ENCODE data around the gene SEC24C. TPM values are rescaled to one million over a fixed set of nuclear protein-coding genes. Genes with fewer than 3 reads are reported as not detected.

The SEC24C gene
- total and polyA plus RNA-seq, 2 of the 4 experiments (the other 2 are of a cell fraction): 74.2 to 88.9 TPM

DNA sequence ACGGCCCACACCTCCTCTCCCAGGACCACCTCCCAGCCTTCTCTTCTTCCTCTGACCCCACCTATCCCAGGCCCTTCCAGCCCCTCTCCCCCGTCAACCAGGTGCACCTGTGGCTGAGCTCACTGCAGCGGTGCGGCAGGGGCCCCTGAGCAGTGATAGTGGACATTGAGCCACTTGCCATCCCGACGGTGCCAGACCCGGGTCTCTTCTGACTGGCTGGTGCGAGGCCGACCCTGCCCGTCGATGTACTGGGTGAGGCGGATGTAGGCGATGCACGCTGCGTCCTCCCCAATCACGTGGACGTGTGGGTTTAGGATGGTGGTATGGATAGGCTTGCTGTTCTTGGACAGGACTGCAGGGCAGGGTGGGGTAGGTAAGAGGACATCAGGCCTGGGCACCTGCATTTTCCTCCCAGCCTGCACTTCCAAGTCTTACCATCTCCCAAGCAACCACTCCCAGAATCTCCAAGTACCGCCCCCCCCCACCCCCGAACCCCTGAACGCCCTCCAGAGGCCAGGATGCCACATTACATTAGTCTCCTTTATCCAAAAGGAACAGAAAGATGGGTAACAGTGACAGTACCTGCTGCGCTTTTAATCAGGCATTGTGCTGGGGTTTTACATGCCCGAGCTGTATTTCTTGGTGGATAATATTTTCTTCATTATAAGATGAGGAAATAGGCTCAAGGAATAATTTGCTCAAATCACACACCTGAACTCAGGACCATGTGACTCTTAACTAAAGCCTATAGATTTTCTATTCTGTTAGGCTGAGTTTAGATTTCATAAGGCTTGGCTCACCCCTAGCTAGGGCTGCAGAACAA, 70.9 kb downstream of the SEC24C start:
- no peak overlapping the region for H3K27ac ChIP-seq (ENCODE audit: insufficient read depth, low read length)

More for the DNA sequence above, 70.9 kb downstream of the SEC24C start:
- Histone ChIP-seq H2BK20ac (ENCODE audit: low read depth, low read length) (no peak overlapping the region), H3K18ac (ENCODE audit: low read depth, low read length) (no peak overlapping the region; the same call in 1 of the 2 replicates), H3K9me3 (ENCODE audit: control insufficient read depth, insufficient read depth, low read length) (no peaks in the 10 kb centered on the region), H4K8ac (ENCODE audit: low read depth in 2 of 2, low read length in 2 of 2) (no peak overlapping the region), H3K4me2 (ENCODE audit: low read depth, low read length) (no peak overlapping the region), H4K91ac (ENCODE audit: insufficient read depth, low read depth, low read length) (no peak overlapping the region), H2AK5ac (ENCODE audit: low read depth, low read length) (peak overlapping the region; percentile 91), H4K20me1 (ENCODE audit: insufficient read depth, low read length) (no peaks in the 10 kb centered on the region), H4K5ac (ENCODE audit: low read depth, low read length) (no peak overlapping the region), H2BK5ac (ENCODE audit: low read depth, low read length, poor library complexity, severe bottlenecking) (peak overlapping the region; percentile 76), H3K9me1 (ENCODE audit: insufficient read depth, low read length) (peaks cover 10% of the 10 kb centered on the region; the same call in 1 of the 2 replicates), H3K4ac (ENCODE audit: low read depth, low read length) (0 out of 2 replicates have a peak overlapping the region, but pooled peaks have one; percentile 25), H3K79me1 (ENCODE audit: low read depth in 1 of 2, low read length in 2 of 2) (peaks cover 5 to 20% of the 10 kb centered on the region in 2 experiments; a peak in 3 of 4 replicates), H3K36me3 (ENCODE audit: control insufficient read depth, insufficient read depth, low read length) (peaks cover 23% of the 10 kb centered on the region), H3K56ac (ENCODE audit: extremely low read depth, insufficient read depth, low read length) (no peak overlapping the region), H3K4me3 (ENCODE audit: insufficient read depth, low read depth, low read length) (no peak overlapping the region), H2AFZ (replicated peaks; ENCODE audit: low read length, poor library complexity) (no peak overlapping the region), H3K27me3 (ENCODE audit: control insufficient read depth, insufficient read depth, low read length) (no peaks in the 10 kb centered on the region), H2BK15ac (ENCODE audit: low read depth, low read length) (peak overlapping the region; percentile 40; the same call in 1 of the 3 replicates), H2AK9ac (replicated peaks; ENCODE audit: low read depth, low read length, poor library complexity) (no peak overlapping the region), H3K4me1 (ENCODE audit: control insufficient read depth, insufficient read depth, low read length) (peaks cover 12% of the 10 kb centered on the region), H2BK120ac (ENCODE audit: low read depth, low read length) (no peak overlapping the region), H3K14ac (replicated peaks; ENCODE audit: low read depth, low read length) (no peak overlapping the region), H3K9ac (ENCODE audit: low read depth, low read length) (peak overlapping the region; percentile 30; the same call in 1 of the 2 replicates), H3K23ac (ENCODE audit: low read depth, low read length) (no peak overlapping the region)
- BruUV-seq (replicated peaks): no TSS peak
- ATAC-seq (ENCODE audit: low read depth): no peak
- CTCF ChIA-PET: interaction anchor here (0.6 kb wide), 1 partner anchor 31 kb away, joined by 3 read pairs; no protein-coding TSS in a partner anchor
- in situ Hi-C loops (cut with MboI; ENCODE audit: low sequenced_read_pairs) (no loop called here), dilution Hi-C loops (cut with HindIII; ENCODE audit: low sequenced_read_pairs, unreplicated experiment) (no loop called here), intact Hi-C loops (cut with micrococcal nuclease) (no loop called here)
- no peak for DNase-seq
- TF ChIP-seq MXI1 (IDR thresholded peaks at IDR 0.05; ENCODE audit: borderline replicate concordance, low read depth, low read length): no peak
- TF ChIP-seq, protein P1, sequence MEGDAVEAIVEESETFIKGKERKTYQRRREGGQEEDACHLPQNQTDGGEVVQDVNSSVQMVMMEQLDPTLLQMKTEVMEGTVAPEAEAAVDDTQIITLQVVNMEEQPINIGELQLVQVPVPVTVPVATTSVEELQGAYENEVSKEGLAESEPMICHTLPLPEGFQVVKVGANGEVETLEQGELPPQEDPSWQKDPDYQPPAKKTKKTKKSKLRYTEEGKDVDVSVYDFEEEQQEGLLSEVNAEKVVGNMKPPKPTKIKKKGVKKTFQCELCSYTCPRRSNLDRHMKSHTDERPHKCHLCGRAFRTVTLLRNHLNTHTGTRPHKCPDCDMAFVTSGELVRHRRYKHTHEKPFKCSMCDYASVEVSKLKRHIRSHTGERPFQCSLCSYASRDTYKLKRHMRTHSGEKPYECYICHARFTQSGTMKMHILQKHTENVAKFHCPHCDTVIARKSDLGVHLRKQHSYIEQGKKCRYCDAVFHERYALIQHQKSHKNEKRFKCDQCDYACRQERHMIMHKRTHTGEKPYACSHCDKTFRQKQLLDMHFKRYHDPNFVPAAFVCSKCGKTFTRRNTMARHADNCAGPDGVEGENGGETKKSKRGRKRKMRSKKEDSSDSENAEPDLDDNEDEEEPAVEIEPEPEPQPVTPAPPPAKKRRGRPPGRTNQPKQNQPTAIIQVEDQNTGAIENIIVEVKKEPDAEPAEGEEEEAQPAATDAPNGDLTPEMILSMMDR (conservative IDR thresholded peaks at IDR 0.05; ENCODE audit: low read depth, low read length): 0 out of 2 replicates have a peak, but pooled peaks have one; percentile 11
- WGBS, 2 experiments (ENCODE audit: extremely low coverage in 2 of 2, insufficient read length in 1 of 2): 92% methylated on average over 2 of the region's 22 CpGs; no CpG with 5 or more reads in 1 of the 2 experiments
- POLR2A ChIA-PET (ENCODE audit: unreplicated experiment): no interaction called here

All from IMR-90 (cell line).